ENCODE data around the gene HSF2BP.

DNA sequence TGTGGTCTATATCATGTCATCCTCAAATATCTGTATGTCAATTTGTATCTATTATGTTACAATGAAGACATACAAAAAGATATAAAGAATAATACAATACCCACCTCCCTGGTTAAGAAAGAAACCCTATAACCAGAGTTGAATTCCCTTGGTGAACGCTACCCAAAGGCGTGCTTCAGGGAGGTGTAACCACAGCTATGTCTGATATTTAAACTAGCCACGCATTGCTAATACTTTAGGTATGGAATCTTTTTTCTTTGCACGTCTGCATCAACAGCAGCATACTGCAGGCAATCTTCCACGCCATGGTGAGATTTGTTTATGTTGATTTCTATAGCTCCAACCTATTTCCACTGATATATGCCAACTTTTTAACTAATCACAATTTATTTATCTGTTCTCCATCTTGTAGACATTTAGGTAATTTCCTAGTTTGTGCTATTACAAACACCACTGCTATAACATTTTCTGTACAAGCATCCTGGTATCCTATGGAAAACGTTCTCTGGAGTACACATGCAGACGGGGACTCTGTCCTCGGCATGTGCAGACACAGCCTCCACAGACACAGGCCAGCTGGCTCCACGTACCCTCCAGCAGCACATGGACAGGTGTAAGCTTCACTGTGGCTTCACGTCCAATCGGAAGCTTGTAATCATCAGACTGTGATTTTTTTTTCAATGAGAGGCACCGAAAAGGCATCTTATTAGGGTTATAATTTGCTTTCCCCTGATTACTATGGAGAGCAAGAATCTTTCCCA is 58.5 kb downstream of the HSF2BP start:
- TF ChIP-seq POLR2A (IDR thresholded peaks at IDR 0.05): no peak
- TF ChIP-seq, protein P1, sequence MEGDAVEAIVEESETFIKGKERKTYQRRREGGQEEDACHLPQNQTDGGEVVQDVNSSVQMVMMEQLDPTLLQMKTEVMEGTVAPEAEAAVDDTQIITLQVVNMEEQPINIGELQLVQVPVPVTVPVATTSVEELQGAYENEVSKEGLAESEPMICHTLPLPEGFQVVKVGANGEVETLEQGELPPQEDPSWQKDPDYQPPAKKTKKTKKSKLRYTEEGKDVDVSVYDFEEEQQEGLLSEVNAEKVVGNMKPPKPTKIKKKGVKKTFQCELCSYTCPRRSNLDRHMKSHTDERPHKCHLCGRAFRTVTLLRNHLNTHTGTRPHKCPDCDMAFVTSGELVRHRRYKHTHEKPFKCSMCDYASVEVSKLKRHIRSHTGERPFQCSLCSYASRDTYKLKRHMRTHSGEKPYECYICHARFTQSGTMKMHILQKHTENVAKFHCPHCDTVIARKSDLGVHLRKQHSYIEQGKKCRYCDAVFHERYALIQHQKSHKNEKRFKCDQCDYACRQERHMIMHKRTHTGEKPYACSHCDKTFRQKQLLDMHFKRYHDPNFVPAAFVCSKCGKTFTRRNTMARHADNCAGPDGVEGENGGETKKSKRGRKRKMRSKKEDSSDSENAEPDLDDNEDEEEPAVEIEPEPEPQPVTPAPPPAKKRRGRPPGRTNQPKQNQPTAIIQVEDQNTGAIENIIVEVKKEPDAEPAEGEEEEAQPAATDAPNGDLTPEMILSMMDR (IDR thresholded peaks at IDR 0.05): no peak
- TF ChIP-seq POLR2AphosphoS5 (IDR thresholded peaks at IDR 0.05): no peak

Data from stomach (tissue), 4 donors.